Bone marrow (tissue), 2 donors: ENCODE results near the gene TMEM234.

Experiments used
- DNase-seq, 2 donors: peaks; one replicate each; lab custom pipeline; 2025; lab: John Stamatoyannopoulos, UW

The TMEM234 gene

GRCh38 chr1:32172621-32173245, 49.4 kb downstream of the TMEM234 start:
- DNase-seq = peak in 1 of 2 donors; percentile 27

- DNase-seq = no peak
Measured at GRCh38 chr1:32170991-32171390, 51.2 kb downstream of the TMEM234 start.
